Right lobe of liver (tissue), 4 donors: ENCODE data around the gene PROK1.

ENCODE experiments used
- POLR2A ChIP-seq: fragments of 450-650 bp; IDR thresholded peaks from one replicate; pipeline ENCODE4 v1.6.1; 2017; ENCODE audit warnings: antibody characterized with exemption, mild to moderate bottlenecking
- TF ChIP-seq, protein P1 (sequence below), 4 donors: fragments of 200-600 bp in 3 of 4; fragments of 450-650 bp in 1 of 4; IDR thresholded peaks; one replicate each; pipeline versions ENCODE4 v1.5.1 to v1.8.0; 2016 to 2022; ENCODE audit warnings: antibody characterized with exemption in 4 of 4, mild to moderate bottlenecking in 2 of 4
- donor health status: DM: no; HTN: no; CAD: no.
- donor health status: DM: no; HTN: no; CAD: no.
- donor health status: DM: no; HTN: yes; CAD: no.

DNA sequence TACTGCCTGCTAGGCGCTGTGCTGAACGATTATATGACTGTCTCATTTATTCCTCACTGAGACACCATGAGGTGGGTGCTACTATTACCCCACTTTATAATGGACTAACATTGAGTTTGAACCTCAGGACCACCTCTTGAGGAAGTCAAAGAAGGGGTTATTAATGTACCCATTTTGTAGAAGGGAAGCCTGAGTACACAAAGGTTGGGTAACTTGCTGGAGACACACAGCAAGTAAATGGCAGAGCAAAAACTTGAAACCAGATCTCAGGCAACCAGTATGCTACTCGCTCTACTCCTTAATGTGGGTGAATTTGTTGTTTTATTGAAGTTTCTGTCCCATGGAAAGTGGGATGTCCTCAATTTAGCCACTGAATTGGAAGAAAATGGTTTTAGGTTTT is 37.9 kb downstream of the PROK1 start:
- TF ChIP-seq, protein P1, sequence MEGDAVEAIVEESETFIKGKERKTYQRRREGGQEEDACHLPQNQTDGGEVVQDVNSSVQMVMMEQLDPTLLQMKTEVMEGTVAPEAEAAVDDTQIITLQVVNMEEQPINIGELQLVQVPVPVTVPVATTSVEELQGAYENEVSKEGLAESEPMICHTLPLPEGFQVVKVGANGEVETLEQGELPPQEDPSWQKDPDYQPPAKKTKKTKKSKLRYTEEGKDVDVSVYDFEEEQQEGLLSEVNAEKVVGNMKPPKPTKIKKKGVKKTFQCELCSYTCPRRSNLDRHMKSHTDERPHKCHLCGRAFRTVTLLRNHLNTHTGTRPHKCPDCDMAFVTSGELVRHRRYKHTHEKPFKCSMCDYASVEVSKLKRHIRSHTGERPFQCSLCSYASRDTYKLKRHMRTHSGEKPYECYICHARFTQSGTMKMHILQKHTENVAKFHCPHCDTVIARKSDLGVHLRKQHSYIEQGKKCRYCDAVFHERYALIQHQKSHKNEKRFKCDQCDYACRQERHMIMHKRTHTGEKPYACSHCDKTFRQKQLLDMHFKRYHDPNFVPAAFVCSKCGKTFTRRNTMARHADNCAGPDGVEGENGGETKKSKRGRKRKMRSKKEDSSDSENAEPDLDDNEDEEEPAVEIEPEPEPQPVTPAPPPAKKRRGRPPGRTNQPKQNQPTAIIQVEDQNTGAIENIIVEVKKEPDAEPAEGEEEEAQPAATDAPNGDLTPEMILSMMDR (IDR thresholded peaks at IDR 0.05), result no peak
- TF ChIP-seq POLR2A, result no peak
